GM19463 (cell line): ENCODE measurements around the gene CAAP1.
A peak's percentile ranks its signal among the peaks of the same experiment; 100 is the strongest.
"Not testable (repeated sequence)": the region's sequence is repeated elsewhere in the genome, so short reads cannot be mapped to it uniquely, and the experiment has no call there.

Source experiments
- ATAC-seq: cut with Tn5 transposase; IDR thresholded peaks from one replicate; pipeline ENCODE4 v1.9.1; 2021; ENCODE audit warnings: mild to moderate bottlenecking, moderate library complexity; ENCODE audit not compliant: unreplicated experiment

Gene CAAP1, protein sequence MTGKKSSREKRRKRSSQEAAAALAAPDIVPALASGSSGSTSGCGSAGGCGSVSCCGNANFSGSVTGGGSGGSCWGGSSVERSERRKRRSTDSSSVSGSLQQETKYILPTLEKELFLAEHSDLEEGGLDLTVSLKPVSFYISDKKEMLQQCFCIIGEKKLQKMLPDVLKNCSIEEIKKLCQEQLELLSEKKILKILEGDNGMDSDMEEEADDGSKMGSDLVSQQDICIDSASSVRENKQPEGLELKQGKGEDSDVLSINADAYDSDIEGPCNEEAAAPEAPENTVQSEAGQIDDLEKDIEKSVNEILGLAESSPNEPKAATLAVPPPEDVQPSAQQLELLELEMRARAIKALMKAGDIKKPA

DNA sequence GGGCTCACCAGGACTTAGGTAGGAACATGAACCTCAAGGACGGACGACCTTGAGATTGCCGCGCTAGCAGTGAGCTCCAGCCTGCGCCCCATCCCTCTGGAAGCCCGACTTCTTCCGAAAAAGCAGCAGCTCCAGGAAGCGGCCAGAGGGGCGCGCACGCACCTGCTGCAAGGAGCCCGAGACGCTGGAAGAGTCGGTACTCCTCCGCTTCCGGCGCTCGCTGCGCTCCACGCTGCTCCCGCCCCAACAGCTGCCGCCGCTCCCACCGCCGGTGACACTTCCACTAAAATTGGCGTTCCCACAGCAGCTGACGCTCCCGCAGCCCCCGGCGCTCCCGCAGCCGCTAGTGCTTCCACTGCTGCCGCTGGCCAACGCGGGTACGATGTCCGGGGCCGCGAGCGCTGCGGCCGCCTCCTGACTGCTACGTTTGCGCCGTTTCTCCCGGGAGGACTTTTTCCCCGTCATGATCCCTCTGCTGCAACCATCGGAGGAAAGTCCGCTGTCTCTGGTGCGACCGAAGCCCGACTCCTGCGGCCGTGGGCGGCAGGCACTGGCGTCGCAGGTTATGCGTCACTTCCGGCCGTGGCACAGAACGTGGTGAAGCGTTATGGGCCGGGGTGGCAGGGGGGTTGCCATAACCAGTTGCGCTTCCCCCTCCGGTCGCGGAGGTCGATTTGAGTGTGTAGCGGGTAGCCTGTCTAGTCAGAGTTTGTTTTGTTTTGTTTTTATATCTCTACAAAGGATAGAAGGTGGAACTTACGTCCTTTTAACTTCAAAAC, at the start of gene CAAP1:
Gene CAAP1 (minus strand): TSS at position 552 of the 779 bp plus-strand sequence. CDS start 87 bp downstream, at position 465.
- peak; percentile 89 for ATAC-seq

DNA sequence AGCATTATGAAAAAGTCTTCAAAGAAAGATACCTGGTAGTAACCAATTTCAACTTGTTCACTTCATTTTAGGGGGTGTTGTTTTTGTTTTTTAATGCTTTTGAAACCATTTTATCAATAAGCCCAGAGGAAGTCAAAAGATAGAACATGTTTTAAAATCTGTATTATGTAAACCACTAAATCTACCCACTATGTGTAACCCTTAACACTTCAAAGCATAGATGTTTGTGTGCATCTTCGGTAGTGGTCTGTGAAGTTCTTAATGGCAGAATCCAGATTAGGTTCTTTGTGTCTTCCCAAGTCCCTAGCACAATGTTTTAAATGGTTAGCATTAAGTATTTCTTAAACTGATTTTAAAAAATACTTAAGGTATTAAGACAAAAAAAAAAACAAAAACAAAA, 48.2 kb upstream of the CAAP1 start:
- ATAC-seq, result no peak

DNA sequence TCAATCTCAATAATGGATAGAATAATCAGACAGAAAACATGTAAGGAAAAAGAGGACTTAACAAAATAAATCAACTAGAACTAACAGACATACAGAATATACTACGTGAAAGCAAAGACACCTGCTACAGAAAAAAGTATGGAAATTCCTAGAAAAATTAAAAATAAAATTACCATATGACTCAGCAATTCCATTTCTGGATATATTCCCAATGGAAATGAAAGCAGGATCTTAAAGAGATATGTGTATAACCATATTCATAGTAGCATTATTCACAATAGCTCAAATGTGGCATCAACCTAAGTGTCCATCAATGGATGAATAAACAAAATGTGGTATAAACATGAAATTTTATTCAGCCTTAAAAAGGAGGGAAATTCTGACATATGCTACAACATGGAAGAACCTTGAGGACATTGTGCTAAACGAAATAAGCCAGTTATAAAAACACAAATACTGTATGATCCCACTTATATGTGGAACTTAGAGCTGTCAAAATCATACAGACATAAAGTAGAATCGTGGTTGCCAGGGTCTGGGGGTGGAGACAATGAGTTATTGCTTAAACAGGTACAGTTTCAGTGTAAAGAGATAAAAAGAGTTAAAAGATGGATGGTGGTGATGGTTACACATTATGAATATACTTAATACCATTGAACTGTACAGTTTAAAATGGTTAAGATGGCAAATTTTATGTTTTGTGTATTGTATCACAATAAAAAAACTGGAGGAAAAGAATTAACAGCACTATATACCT, 47.5 kb upstream of the CAAP1 start:
- ATAC-seq, result no peak

DNA sequence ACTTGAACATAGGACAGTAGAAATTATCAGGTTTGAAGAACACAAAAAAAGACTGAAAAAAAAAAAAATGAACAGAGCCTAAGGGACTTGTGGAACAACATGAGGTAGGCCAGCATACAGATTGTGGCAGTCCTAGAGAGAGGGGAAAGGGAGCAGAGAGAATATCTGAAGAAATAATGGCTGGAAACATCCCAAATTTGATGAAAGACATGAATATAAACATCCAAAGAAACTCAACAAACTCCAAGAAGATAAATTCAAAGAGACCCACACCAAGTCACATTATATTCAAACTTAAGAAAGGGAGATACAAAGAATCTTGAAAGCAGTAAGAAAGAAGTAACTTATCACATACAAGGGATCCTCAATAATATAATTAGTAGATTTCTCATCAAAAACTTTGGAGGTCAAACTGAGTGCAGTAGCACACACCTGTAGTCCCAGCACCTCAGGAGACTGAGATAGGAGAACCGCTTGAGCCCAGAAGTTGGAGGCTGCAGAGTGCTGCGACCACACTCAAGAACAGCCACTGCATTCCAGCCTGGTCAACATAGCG, 45.3 kb upstream of the CAAP1 start:
- ATAC-seq, result no peak

DNA sequence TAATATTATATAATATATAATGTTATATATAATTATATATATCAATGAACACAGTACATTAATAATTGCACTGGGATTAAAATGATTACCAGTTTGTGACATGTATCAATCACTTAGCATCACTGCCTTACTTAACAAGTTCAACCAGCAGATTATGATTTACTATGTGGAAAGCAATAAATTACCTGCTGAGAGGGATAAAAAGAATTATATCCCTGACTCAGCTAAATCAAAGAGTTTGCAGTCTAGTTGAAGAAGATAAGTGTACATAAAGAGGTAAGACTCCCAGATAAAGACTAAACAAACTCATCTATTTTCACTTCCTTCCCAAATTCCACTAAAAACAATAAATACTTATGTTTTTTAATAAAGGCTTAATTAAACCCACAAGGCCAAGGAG, 43.2 kb upstream of the CAAP1 start:
- ATAC-seq, result no peak

DNA sequence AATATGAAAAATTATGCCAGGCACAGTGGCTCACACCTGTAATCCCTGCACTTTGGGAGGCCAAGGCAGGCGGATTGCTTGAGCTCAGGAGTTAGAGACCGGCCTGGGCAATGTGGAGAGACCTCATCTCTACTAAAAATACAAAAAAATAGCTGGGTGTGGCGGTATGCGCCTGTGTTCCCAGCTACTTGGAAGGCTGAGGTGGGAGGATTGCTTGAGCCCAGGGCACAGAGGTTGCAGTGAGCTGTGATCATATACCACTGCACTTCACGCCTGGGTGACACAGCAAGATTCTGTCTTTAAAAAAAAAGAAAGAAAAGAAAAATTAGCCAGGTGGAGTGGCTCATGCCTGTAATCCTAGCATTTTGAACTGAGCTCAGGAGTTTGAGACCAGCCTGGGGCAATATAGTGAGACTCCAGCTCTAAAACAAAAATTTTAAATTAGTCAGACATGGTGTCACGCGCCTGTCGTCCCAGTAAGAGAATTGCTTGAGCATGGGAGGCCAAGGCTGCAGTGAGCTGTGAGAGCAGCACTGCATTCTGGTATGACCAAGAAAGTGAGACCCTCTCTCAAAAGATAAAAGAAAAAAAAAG, 36.4 kb upstream of the CAAP1 start:
- no peak for ATAC-seq

DNA sequence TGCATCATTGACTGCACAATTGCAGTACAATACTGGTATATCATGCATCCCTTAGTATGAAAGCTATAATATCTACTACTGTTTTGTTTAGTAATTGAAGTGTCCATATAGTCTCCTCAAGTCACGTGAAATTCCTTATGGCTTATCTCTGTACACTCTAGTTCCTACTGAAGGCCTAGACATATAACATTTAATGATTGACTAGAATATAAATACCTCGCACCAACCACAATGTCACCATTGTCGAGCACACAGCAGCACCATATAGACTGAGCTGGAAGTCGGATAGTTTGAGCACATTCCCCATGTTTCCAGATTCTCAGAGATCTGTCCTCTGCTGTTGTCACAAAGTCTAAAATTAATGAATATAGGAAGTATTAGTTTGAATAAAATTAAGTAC, 33.0 kb upstream of the CAAP1 start:
- no peak for ATAC-seq

DNA sequence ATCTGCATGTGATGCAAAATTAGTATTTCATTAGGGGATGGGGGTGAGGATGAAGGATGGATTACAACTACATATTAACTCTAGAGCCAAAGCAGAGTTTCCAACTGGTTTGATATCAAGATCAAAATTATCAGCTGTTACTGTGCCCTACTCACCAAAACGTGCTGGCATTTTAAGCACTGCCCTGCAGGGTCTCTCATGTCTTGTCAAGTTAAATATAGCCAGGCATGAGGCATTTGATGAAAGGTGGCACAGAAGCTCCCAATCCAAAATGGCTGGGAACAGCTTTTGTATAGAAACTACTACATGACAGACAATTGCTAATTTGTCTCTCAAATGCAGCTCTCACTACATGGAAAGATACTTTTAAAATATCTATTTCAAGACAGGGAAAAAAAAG, 27.1 kb upstream of the CAAP1 start:
- no peak for ATAC-seq

DNA sequence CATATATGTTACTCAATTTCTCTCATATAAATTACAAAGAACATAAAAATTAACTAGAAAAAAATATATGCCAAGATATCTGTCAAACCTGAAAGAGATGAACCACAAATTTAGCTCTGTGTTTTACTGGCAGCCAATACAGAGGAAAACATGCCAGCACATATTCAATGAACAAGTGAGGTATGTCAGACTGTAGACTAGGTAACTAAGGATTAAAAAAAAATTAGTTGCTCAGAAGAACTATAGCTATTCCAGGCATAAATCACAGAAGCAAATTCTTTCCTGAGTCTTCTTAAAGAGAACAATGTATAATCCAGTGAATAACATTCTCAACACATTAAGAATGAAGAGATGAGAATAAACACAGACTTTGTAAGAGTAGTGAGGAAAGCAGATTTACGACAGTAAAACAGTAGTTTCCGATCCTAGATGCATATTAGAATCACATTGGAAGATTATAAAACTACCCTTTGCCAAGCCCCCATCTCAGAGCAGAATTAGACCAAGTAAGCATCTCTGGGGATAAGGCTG, 20.6 kb upstream of the CAAP1 start:
- ATAC-seq, result no peak

DNA sequence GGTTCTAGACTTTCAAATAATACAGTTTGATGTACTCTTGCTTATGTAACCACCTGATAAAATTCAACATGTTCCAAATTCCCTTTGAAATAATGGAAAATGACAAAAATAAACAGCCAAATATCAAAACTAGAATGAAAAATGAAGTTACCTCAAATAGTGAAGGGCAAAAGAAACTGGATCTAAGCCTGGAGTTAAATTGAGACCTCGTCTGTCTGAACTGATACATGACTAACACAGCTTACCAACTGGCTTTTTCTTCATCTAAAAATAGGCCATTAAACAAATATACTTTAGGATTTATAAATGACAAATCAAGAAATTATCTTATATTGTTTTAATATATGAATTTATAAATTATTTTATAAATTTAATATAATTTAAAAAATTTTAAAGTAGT, 12.1 kb upstream of the CAAP1 start:
- no peak for ATAC-seq

DNA sequence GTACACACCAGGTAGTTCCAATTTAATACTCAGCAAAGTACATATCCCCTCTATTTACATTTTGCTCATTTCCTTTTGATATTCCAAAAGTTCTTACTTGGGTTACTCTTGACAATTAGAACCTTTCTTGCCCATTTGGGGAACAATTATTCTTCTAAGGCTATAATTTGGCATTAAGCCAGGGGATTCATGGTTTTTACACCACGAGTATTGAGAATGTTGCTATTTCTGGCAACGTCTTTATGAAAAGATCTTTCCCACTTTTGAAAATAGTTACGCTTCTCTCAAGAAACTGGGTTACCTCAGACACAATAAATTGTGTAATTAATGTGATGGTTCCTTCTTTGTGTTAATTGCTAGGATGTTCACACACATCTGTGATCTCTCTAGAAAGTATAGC, 11.5 kb upstream of the CAAP1 start:
- ATAC-seq, result no peak

DNA sequence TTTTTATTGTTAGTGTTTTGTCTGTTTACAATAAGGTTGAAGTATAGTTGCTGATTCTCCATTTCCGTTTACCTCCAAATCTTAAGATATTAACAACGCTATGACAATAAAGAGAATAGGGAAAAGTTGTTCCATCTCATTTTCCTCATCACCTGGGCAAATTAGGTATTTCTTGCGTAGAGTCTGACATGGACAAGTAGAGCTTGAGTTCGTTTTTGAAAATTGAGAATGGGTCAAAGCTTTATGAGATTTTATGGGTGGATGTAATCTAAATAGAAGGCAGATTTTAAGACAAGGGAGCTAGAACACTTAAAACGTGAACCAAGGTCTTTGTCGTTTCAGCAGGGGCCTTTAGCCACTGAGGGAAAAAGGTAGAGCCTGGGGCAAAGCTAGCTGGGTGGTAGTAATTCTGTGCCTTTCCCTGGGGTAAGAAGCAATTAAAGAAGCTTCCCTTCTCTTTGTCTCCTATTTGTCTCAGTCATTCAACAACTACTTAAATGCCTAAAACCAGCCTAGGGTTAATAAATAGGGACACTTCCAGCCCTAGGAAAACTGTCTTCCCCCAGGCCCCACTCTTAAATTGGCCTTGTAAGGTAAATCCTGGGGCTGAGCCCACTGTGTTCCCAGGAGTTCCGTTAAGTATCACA, 551 bp upstream of the CAAP1 start:
- no peak for ATAC-seq

DNA sequence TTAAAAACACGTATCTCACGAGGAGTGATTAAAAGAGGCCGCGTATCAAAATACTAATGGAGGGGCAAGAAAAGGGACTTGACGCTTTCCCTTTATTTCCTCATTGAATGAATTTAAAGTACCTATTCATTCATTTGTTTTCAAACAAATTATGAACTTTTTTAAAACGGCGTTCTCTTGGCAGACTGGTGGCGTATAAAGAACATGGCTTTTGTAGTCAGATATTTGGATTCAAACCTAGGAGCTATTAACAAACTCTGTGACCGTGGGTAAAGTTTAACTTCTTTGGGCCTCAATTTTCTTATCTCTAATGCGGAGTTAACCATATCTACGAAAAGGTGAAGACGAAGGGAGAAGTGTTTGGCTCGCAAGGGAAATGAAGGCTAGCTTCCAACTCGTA, 876 bp downstream of the CAAP1 start:
- no peak for ATAC-seq

DNA sequence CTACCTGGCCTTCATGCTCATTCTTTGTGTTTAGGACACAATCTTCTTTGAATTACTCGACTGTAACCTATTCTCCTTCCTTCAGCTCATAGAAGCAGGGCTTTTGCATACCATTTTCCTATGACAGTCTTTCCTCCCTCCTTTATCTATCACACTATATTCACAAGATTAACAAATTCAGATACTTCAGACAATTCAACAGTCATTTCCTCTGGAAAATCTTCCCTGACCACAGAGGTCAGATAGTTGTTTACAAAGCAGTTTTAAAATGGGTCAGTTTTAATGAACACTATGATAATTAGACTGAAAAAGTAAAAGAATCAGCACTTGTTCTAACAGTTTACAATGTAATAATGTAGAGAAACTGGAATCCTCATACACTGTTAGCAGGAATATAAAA, 4.3 kb downstream of the CAAP1 start:
- ATAC-seq, result no peak

DNA sequence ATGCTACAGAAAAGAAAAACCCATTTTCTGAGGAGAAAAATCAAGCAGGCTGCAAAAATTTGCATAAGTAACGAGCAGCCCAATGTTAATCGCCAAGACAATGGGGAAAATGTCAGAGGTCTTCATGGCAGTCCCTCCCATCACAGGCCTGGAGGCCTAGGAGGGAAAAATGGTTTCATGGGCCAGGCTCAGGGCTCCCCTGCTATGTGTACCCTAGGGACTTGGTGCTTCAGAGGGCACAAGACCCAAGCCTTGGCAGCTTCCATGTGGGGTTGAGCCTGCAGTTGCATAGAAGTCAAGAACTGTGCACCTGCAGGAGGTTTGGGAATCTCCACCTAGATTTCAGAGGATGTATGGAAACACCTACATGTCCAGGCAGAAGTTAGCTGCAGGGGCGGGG, 10.4 kb downstream of the CAAP1 start:
- no peak for ATAC-seq

DNA sequence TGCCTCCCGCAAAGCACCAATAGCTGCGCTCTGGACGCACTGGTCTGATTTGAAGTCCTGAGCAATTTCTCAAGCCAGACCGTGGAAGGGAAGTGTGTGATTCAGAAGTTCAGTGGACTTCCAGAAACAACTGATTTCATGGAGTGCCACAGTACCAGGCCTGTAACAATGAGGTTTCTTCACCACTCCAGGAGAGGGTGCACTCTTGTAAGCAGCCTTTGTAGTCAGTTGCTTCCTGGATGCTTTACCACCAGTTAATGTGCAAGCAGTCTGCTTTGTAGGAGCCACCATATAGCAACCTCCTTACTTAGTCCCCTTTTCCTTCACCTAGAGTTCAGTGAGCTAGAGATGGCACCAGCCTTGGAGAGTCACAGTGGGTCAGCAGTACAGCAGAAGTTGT, 12.3 kb downstream of the CAAP1 start:
- no peak for ATAC-seq

DNA sequence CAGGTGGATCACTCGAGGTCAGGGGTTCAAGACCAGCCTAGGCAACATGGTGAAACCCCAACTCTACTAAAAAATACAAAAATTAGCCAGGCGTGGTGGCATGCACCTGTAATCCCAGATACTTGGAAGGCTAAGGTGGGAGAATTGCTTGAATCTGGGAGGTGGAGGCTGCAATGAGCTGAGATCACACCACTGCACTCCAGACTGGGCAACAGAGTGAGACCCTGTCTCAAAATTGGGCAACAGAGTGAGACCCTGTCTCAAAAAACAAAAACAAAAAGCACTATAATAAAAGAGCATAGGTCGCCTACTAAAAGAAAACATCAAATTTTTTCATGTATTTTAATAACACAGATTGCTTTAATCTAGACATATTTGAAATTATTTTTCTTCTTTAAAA, 17.4 kb downstream of the CAAP1 start:
- ATAC-seq, result not testable (repeated sequence)

DNA sequence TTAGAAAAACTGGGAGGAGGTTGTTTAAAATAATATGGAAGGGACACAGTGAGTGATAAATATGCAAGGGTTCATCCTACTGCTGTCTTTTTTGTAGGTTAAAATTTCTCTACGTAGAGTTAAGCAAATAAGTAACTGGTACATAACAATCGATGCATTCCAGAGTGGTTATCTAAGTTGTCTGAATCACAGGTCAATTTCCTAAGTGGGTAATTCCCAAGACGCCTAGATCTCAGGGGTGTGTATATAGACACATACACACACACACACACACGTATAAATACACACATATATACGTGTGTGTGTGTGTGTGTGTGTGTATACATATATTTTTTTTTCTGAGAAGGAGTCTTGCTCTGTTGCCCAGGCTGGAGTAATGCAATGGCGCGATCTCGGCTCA, 22.3 kb downstream of the CAAP1 start:
- no peak for ATAC-seq

DNA sequence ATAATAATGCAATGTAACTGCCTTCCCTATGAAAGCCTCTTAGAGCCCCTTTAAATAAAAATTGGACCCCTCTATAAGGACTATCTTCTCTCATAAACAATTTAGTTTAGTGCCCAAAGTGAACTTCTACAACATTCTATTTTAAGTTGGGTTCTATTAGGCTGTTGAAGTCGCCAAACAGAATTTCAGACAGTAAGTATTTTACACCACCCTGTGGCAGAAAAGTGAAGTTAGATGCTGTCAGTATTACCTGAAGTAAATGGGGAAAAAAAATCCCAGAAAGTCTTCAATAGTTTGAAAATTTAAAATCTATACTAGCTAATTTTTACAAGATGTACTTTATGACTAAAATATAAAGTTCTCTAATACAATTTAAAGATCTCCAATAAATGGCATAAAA, 29.5 kb downstream of the CAAP1 start:
- ATAC-seq, result no peak

DNA sequence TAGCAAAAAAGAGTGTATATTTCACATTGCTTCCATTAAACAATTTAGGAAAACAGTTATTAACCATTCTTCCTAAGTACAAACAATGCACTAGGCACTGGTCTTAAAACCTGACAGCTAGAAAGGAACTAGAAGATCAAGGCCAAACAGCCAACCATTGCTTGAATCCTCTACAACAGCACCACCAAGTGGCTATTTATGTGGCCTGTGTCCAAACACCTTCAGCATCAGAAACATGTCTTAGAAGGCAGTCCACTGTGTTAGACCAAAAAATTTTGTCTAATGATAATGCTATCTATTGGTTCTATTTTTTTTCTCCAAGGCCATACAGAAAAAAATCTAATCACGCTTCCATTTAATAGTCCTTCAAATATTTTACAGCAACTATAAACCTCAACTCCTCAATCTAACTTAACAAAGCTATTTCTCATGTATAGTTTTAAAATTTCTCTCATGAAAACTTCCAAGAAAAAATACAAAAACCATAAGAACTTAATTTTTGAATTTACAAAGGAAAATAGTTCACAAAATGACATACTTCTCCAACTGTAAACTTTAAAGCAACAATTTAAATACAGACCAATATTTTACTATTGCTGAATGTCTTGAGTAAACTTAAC, 36.1 kb downstream of the CAAP1 start:
- ATAC-seq, result peak; percentile 79
